HG03575 (cell line): Measurements from ENCODE around the gene DDAH1.

ENCODE experiments used
- ATAC-seq: cut with Tn5 transposase; IDR thresholded peaks from one replicate; pipeline ENCODE4 v1.9.1; 2021; ENCODE audit not compliant: unreplicated experiment, insufficient number of reproducible peaks, low FRiP score; ENCODE audit errors: extremely low read depth

The DDAH1 gene

DNA sequence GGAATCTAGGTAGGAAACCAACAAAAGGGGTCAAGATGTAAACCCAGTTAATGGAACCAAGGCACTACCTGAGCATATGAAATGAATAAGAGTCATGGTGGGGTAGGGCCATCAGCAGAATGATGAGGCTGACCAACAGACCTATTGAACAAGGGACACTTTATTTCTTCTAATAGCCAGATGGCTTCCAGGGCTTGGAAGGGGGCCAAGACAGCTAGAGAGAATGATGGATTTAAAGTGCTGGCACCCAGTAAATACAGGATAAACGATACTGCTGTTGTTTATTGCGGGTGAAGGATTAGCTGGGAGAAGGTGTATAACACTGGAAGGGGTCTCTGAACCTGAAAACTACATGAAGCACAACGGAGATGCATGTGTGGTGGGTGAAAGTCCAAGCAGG is 15.6 kb downstream of the DDAH1 start:
- ATAC-seq, result no peak

- ATAC-seq, result no peak
These were observed 16.6 kb downstream of the DDAH1 start for GRCh38 chr1:85448358-85448757.

DNA sequence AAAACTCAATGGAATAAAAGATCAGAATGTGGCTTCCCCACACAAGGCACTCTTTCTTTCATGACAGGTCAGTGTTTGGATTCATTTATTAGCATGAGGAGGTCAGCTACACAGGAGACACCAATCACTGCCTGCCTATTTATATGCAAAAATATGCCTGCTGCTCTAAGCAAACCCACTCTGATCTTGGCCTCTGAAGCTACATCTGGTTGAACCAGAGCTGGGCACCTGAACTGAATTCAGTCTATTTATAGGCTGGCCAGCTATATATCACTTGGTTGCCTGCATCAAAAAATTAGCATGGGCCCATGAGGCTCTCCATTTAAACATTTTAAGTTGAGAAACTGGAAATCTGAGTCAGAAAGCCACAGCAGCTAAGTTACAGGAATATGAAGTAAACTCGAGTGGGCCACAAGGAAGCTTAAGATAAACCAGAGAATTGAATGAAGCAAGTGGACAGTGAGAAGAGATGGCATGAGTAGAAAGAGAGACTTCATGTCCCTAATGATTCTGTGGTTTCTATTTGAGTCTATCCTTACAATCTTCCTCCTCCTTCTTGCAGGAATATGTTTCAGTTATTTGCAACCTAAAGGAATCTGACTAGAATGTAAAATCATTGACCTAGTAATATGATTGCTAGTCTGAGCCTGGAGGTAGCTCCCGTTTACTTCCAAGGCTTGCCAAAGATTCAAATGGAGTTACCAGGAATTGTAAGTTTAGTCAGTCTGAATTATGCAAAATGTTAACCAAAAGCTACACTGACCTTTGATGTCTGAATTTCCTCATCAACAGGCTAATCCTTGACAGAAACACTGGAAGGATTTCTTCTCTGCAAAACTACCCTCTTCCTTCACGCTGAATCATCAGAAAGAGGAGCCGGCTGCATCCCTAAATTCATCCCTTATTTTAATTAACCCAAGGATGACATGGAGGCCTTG is 17.7 kb downstream of the DDAH1 start:
- no peak for ATAC-seq

DNA sequence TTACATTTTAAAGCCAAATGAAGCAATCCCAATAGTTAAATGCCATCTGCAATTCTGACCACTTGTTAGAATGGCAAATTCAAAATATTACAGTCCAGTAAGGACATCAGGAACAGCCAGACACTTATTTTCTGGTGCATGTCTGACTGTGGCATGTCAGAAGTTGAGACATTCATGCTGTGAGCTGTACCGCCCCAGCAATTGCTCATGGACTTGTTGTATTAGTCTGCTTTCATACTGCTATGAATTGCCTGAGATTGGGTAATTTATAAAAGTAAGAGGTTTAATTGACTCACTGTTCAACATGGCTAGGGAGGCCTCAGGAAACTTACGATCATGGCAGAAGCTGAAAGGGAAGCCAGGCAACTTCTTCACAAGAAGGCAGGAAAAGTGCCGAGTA is 19.1 kb downstream of the DDAH1 start:
- no peak for ATAC-seq

- ATAC-seq, result no peak
These were observed 20.6 kb downstream of the DDAH1 start for GRCh38 chr1:85444381-85444780.

- ATAC-seq, result no peak
These were observed 24.3 kb downstream of the DDAH1 start for GRCh38 chr1:85440612-85441011.

- ATAC-seq, result no peak
These were observed 26.6 kb downstream of the DDAH1 start for GRCh38 chr1:85438353-85438752.

- ATAC-seq, result no peak
These were observed 27.8 kb downstream of the DDAH1 start for GRCh38 chr1:85437139-85437538.

GRCh38 chr1:85433096-85433495 is 31.9 kb downstream of the DDAH1 start:
- ATAC-seq, result no peak

DNA sequence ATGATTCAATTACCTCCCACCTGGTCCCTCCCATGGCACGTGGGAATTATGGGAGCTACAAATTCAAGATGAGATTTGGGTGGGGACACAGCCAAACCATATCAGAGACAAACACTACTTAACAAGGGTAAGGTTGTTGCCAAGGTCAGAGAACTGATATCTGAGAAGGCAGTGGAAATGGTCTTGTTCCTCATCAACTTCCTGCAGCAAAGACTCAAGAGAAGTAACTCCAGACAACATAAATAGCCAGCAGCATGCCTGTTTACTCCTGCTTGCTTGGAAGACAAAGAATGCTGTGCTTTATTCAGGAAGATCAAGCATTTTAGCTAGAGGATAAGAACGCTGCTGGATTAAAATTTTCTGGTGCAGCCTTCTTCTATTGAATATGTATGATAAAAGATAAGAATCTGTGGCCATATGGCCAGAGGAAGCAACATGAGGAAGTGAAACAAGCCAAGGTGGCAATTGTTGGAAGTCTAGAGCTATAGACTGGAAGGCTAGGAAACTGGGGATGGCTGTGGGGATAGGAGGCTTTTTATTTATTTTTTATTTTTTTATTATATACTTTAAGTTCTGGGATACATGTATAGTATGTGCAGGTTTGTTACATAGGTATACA is 36.4 kb downstream of the DDAH1 start:
- ATAC-seq, result no peak

GRCh38 chr1:85427849-85428248 is 37.1 kb downstream of the DDAH1 start:
- no peak for ATAC-seq

- ATAC-seq, result no peak
These were observed 37.6 kb downstream of the DDAH1 start for GRCh38 chr1:85427331-85427730.

DNA sequence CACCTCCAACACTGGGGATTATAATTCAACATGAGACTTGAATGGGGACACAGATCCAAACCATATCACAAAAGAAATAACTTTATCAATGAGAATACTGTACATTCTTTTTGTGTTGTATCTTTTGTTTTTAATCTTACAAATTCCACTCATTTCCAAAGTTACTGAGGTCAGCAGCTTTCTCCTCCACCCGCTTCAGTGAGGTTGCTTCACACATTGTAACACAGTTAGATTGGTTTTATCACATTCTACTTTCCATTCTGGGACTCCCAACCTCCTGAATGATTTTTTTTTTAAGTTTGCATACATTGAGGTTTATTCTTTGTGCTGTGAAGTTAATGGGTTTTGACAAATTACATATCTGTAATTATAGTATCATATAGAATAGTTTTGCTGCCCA is 43.8 kb downstream of the DDAH1 start:
- ATAC-seq, result no peak

- ATAC-seq, result no peak
These were observed 44.8 kb downstream of the DDAH1 start for GRCh38 chr1:85420199-85420598.

- ATAC-seq, result no peak
These were observed 47.1 kb downstream of the DDAH1 start for GRCh38 chr1:85417876-85418275.

GRCh38 chr1:85417017-85417416 is 47.9 kb downstream of the DDAH1 start:
- ATAC-seq, result no peak

DNA sequence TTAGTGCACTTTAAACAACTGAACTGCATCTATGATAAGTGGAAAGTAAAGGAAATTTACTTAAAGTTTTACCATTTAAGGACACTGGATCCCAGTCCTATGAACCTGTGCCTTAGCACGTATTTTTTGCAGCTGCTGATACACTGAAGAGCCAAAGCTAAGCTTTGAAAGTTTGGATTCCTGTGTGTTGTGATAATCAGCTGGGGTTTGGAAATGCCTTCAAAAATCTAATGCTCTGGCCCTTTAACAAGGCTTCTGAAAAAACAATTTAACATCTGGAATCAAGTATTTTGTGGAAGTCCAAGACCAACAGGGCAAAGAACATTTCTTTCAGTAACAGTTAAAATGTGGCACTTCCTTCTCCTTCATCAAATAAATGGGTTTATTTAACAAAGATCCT is 51.8 kb downstream of the DDAH1 start:
- ATAC-seq, result no peak

DNA sequence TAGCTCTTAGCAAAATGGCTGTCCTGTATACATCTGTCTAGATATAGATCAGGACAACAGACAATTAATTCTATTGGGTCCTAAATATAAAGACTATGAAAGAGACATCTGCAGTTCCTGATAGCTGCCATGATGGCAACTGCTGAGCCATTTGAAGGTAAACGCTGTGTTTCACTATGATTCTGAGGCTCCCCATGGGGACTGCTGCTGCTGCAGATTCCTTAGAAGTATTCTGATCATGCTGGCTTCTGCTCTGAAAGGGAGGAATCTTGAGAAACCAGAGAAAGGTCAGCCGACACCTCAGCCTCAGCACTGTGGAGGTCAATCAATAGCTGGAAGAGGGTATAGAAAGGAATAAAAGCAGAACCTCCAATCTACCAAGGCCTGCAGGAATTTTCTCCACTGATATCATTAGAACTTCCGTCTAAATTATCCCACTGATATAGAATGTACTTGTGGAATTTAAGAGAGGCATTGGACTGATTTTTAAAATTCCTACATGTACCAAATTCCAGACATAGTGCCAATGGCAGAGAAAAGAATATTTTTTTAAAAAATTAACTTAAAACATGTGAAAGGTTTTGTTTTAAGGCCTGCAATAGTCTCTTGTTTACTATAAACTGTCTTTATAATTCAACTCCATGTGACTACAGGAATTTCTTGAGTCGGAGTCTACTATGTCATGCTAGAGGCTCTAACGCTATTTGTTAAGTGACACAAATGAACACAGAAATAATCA is 53.2 kb downstream of the DDAH1 start:
- ATAC-seq, result no peak

GRCh38 chr1:85409516-85409915 is 55.4 kb downstream of the DDAH1 start:
- no peak for ATAC-seq
